ENCODE results near the gene PHACTR1.

The PHACTR1 gene

GRCh38 chr6:13091192-13091591, 374.6 kb downstream of the PHACTR1 start:
- DNase-seq (ENCODE audit: low read depth), result no peak

DNA sequence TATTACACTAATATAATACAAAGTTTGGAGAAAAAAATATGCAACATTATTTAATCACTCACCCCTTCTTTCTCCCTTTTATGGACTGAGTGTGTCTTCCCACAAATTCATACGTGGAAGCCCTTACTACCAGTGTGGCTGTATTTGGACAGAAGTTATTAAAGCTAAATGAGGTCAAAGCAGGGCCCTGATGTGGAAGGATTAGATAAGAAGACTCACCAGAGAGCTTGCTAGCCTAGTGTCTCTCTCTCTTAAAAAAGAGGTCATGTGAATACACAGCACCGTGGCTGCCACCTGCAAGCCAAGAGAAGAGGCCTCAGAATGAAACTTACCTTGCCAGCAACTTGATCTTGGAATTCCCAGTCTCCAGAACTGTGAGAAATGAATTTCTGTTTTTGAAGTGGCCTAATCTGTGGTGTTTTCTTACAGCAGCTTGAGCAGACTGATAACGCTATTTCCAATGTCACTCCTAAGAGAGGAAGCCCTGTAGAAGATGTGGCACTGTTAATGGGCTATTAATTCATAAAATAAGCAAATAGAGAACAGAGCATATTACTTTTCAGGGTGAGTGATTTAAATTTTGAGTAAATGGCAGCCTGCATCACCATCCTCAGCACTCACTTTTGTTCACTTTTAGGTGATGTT, 378.3 kb downstream of the PHACTR1 start:
- TF ChIP-seq, protein P1, sequence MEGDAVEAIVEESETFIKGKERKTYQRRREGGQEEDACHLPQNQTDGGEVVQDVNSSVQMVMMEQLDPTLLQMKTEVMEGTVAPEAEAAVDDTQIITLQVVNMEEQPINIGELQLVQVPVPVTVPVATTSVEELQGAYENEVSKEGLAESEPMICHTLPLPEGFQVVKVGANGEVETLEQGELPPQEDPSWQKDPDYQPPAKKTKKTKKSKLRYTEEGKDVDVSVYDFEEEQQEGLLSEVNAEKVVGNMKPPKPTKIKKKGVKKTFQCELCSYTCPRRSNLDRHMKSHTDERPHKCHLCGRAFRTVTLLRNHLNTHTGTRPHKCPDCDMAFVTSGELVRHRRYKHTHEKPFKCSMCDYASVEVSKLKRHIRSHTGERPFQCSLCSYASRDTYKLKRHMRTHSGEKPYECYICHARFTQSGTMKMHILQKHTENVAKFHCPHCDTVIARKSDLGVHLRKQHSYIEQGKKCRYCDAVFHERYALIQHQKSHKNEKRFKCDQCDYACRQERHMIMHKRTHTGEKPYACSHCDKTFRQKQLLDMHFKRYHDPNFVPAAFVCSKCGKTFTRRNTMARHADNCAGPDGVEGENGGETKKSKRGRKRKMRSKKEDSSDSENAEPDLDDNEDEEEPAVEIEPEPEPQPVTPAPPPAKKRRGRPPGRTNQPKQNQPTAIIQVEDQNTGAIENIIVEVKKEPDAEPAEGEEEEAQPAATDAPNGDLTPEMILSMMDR (IDR thresholded peaks at IDR 0.05; ENCODE audit: insufficient read depth, low read depth, low read length, missing control alignments), result no peak
- no peak overlapping the region for H3K4me3 ChIP-seq (ENCODE audit: low read depth, low read length)
- DNase-seq (ENCODE audit: low read depth), result no peak

More at GRCh38 chr6:13091192-13091591, 374.6 kb downstream of the PHACTR1 start:
- H3K4me3 ChIP-seq (ENCODE audit: low read depth, low read length), result no peak overlapping the region
- TF ChIP-seq, protein P1 (IDR thresholded peaks at IDR 0.05; ENCODE audit: insufficient read depth, low read depth, low read length, missing control alignments), result no peak

DNA sequence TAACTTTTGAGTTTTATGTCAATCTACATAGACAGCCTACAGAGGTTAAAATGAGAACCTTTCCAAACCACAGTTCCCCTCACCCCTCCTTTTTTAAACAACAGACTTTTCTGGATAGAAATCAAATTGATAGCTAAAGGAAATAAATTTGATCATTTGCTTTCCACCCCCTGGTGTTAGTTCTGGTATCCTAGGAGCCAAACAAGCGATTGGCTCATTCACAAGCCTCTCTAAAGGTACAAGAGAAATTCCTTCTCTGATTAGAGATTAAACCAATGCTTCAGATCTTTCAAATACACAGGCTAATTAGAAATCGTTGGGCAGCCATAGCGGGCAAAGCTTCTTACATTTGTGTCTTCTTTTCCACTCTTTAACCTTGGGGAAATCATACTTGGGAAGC, 379.5 kb downstream of the PHACTR1 start:
- DNase-seq (ENCODE audit: low read depth), result no peak
- no peak overlapping the region for H3K4me3 ChIP-seq (ENCODE audit: low read depth, low read length)
- TF ChIP-seq, protein P1 (IDR thresholded peaks at IDR 0.05; ENCODE audit: insufficient read depth, low read depth, low read length, missing control alignments), result no peak

GRCh38 chr6:13097454-13097853, 380.9 kb downstream of the PHACTR1 start:
- TF ChIP-seq, protein P1 (IDR thresholded peaks at IDR 0.05; ENCODE audit: insufficient read depth, low read depth, low read length, missing control alignments), result no peak
- no peak overlapping the region for H3K4me3 ChIP-seq (ENCODE audit: low read depth, low read length)
- no peak for DNase-seq (ENCODE audit: low read depth)

GRCh38 chr6:13098006-13098405, 381.4 kb downstream of the PHACTR1 start:
- no peak for DNase-seq (ENCODE audit: low read depth)
- no peak overlapping the region for H3K4me3 ChIP-seq (ENCODE audit: low read depth, low read length)
- TF ChIP-seq, protein P1 (IDR thresholded peaks at IDR 0.05; ENCODE audit: insufficient read depth, low read depth, low read length, missing control alignments), result no peak

- peak; percentile 31 for DNase-seq (ENCODE audit: low read depth)
- TF ChIP-seq, protein P1 (IDR thresholded peaks at IDR 0.05; ENCODE audit: insufficient read depth, low read depth, low read length, missing control alignments), result no peak
- no peak overlapping the region for H3K4me3 ChIP-seq (ENCODE audit: low read depth, low read length)
Observed at GRCh38 chr6:13098793-13099570, 382.4 kb downstream of the PHACTR1 start.

All from GM12865 (cell line).